SK-N-SH treated with all-trans-retinoic acid at 6 μM for 48 hours (cell line): ENCODE results near the gene ABCA6.
A peak's percentile ranks its signal among the peaks of the same experiment; 100 is the strongest.

Source experiments
- ATAC-seq: fragments of 200-7000 bp; cut with Tn5 transposase; 3 replicates; pipeline ENCODE4 v1.9.1; 2020; ENCODE audit warnings: mild to moderate bottlenecking, moderate library complexity
- ARNTL ChIP-seq: fragments of 450-650 bp; formaldehyde crosslinking; IDR thresholded peaks from 2 replicates; pipeline ENCODE4 v1.5.0; 2020; ENCODE audit warnings: low read depth, mild to moderate bottlenecking, moderate library complexity, borderline replicate concordance
- BACH2 ChIP-seq: fragments of 250-450 bp; sonication (Bioruptor Pico); IDR thresholded peaks from 2 replicates; pipeline ENCODE4 v1.9.0; 2021; ENCODE audit warnings: mild to moderate bottlenecking, borderline replicate concordance
- CREB5 ChIP-seq: fragments of 250-450 bp; sonication (Bioruptor Pico); IDR thresholded peaks from 2 replicates; pipeline ENCODE4 v1.5.1; 2020; ENCODE audit warnings: low read depth, mild to moderate bottlenecking, moderate library complexity
- CSDC2 ChIP-seq: fragments of 250-450 bp; sonication (Bioruptor Pico); IDR thresholded peaks from 2 replicates; pipeline ENCODE4 v1.5.0; 2020; ENCODE audit warnings: mild to moderate bottlenecking, moderate library complexity
- CSRNP3 ChIP-seq: fragments of 250-450 bp; sonication (Bioruptor Pico); IDR thresholded peaks from 2 replicates; pipeline ENCODE4 v1.5.1; 2021; ENCODE audit warnings: mild to moderate bottlenecking, moderate library complexity
- ESRRG ChIP-seq: fragments of 250-450 bp; sonication (Bioruptor Pico); IDR thresholded peaks from 2 replicates; pipeline ENCODE4 v1.6.1; 2021; ENCODE audit warnings: mild to moderate bottlenecking
- GLIS3 ChIP-seq: fragments of 250-450 bp; sonication (Bioruptor Pico); IDR thresholded peaks from 2 replicates; pipeline ENCODE4 v1.5.0; 2020; ENCODE audit warnings: mild to moderate bottlenecking, moderate library complexity
- ISL1 ChIP-seq: fragments of 250-450 bp; sonication (Bioruptor Pico); IDR thresholded peaks from 2 replicates; pipeline ENCODE4 v2.1.2; 2022; ENCODE audit warnings: mild to moderate bottlenecking, moderate library complexity
- OSR1 ChIP-seq: fragments of 250-450 bp; sonication (Bioruptor Pico); IDR thresholded peaks from 2 replicates; pipeline ENCODE4 v1.8.0; 2022; ENCODE audit warnings: moderate library complexity, mild to moderate bottlenecking, inconsistent platforms
- PATZ1 ChIP-seq: fragments of 250-450 bp; sonication (Bioruptor Pico); IDR thresholded peaks from 2 replicates; pipeline ENCODE4 v1.8.0; 2020; ENCODE audit warnings: mild to moderate bottlenecking, moderate library complexity, borderline replicate concordance
- POU6F1 ChIP-seq: fragments of 250-450 bp; sonication (Bioruptor Pico); IDR thresholded peaks from 2 replicates; pipeline ENCODE4 v1.8.0; 2021; ENCODE audit warnings: low read depth, mild to moderate bottlenecking, moderate library complexity, borderline replicate concordance
- PPARA ChIP-seq: fragments of 250-450 bp; sonication (Bioruptor Pico); IDR thresholded peaks from 2 replicates; pipeline ENCODE4 v1.5.0; 2020; ENCODE audit warnings: mild to moderate bottlenecking, borderline replicate concordance
- TCF4 ChIP-seq: fragments of 250-450 bp; sonication (Bioruptor Pico); IDR thresholded peaks from 2 replicates; pipeline ENCODE4 v1.8.0; 2021; ENCODE audit warnings: mild to moderate bottlenecking, moderate library complexity, borderline replicate concordance
- TOX ChIP-seq: fragments of 250-450 bp; sonication (Bioruptor Pico); IDR thresholded peaks from 2 replicates; pipeline ENCODE4 v1.8.0; 2021; ENCODE audit warnings: mild to moderate bottlenecking, moderate library complexity, borderline replicate concordance
- TSHZ2 ChIP-seq: fragments of 250-450 bp; sonication (Bioruptor Pico); IDR thresholded peaks from 2 replicates; pipeline ENCODE4 v1.5.0; 2020; ENCODE audit warnings: mild to moderate bottlenecking, moderate library complexity
- ZFP3 ChIP-seq: fragments of 250-450 bp; sonication (Bioruptor Pico); IDR thresholded peaks from 2 replicates; pipeline ENCODE4 v1.5.0; 2020; ENCODE audit warnings: mild to moderate bottlenecking, moderate library complexity
- ZFP30 ChIP-seq: fragments of 450-650 bp; formaldehyde crosslinking; IDR thresholded peaks from 2 replicates; pipeline ENCODE4 v1.5.0; 2022; ENCODE audit warnings: mild to moderate bottlenecking, moderate library complexity
- ZNF565 ChIP-seq: fragments of 450-650 bp; formaldehyde crosslinking; conservative IDR thresholded peaks from 2 replicates; pipeline ENCODE4 v1.5.0; 2020; ENCODE audit warnings: low read depth, mild to moderate bottlenecking, moderate library complexity
- ZNF70 ChIP-seq: fragments of 450-650 bp; formaldehyde crosslinking; IDR thresholded peaks from 2 replicates; pipeline ENCODE4 v1.5.0; 2020; ENCODE audit warnings: mild to moderate bottlenecking, moderate library complexity

ABCA6 gene

GRCh38 chr17:69062860-69063581, 78.7 kb downstream of the ABCA6 start:
- no peak; the same call in 2 of the 3 replicates for ATAC-seq
- no peak for TF ChIP-seq PATZ1
- TF ChIP-seq ZFP3, result no peak
- TF ChIP-seq ZNF70, result no peak
- TF ChIP-seq PPARA (CRISPR knock-in tag), result no peak
- TF ChIP-seq, all 23 proteins: peak for 0

- ATAC-seq, result peak; percentile 36; the same call in 1 of the 3 replicates
- no peak for TF ChIP-seq ZFP30 (CRISPR knock-in tag)
- TF ChIP-seq ESRRG (CRISPR knock-in tag), result no peak
- TF ChIP-seq CSRNP3 (CRISPR knock-in tag), result no peak
- TF ChIP-seq TCF4 (CRISPR knock-in tag), result no peak
- no peak for TF ChIP-seq ISL1 (CRISPR knock-in tag)
- TF ChIP-seq TSHZ2, result no peak
- no peak for TF ChIP-seq TOX (CRISPR knock-in tag)
- no peak for TF ChIP-seq CREB5
- no peak for TF ChIP-seq ZNF70
- TF ChIP-seq GLIS3, result no peak
- TF ChIP-seq ZNF565 (CRISPR knock-in tag), result no peak
- TF ChIP-seq ARNTL (CRISPR knock-in tag), result no peak
These were observed 79.8 kb downstream of the ABCA6 start for GRCh38 chr17:69061721-69062556.

GRCh38 chr17:69060822-69061221, 80.9 kb downstream of the ABCA6 start, which contains the start of gene ABCA9:
Gene ABCA9, minus strand, starts transcription at chr17:69060927. Its CDS starts 9,801 bp downstream, at chr17:69051126.
- ATAC-seq, result peak; percentile 31; the same call in 2 of the 3 replicates
- TF ChIP-seq ZNF70 (no peak), CSRNP3 (CRISPR knock-in tag) (no peak), ZFP3 (no peak), POU6F1 (CRISPR knock-in tag) (no peak), PATZ1 (no peak), OSR1 (CRISPR knock-in tag) (no peak), TCF4 (CRISPR knock-in tag) (no peak), BACH2 (CRISPR knock-in tag) (no peak), CSDC2 (CRISPR knock-in tag) (no peak), ESRRG (CRISPR knock-in tag) (no peak), ZNF565 (CRISPR knock-in tag) (no peak), PPARA (CRISPR knock-in tag) (no peak), TSHZ2 (no peak), ZFP30 (CRISPR knock-in tag) (no peak)
